GM19193 (cell line): Measurements from ENCODE around the gene SCRG1.

Source experiments
- POLR2A ChIP-seq: IDR thresholded peaks from 4 replicates; pipeline ENCODE4 v1.6.1; 2011; ENCODE audit not compliant: insufficient read depth, insufficient read length; ENCODE audit errors: extremely low read depth

SCRG1 gene

GRCh38 chr4:173398779-173399415 lies at the start of gene SCRG1:
Gene SCRG1, minus strand, starts transcription at chr4:173399116. Its CDS starts 7,702 bp downstream, at chr4:173391414.
- TF ChIP-seq POLR2A, result no peak

- TF ChIP-seq POLR2A, result no peak
Measured at GRCh38 chr4:173448103-173448502, 49.2 kb upstream of the SCRG1 start.

DNA sequence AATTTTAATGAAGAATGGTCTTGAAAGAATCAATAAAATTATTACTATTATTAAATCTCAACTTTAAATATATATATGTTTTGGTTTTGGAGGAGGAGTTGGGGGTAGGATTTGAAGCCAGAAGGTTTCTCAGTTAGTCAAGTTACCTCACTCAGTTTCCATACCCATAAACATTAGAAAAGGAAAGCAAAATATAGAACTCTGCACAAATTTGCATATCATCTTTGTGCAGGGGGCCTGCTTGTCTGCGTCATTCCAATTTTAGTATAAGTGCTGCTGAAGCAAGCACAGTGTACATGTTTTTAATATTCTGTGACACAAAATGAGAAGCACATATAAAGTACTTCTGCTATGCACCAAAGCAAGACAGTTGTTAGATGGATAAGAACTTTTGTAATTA lies 47.5 kb upstream of the SCRG1 start:
- TF ChIP-seq POLR2A, result no peak

GRCh38 chr4:173443121-173443520 lies 44.2 kb upstream of the SCRG1 start:
- TF ChIP-seq POLR2A, result no peak

DNA sequence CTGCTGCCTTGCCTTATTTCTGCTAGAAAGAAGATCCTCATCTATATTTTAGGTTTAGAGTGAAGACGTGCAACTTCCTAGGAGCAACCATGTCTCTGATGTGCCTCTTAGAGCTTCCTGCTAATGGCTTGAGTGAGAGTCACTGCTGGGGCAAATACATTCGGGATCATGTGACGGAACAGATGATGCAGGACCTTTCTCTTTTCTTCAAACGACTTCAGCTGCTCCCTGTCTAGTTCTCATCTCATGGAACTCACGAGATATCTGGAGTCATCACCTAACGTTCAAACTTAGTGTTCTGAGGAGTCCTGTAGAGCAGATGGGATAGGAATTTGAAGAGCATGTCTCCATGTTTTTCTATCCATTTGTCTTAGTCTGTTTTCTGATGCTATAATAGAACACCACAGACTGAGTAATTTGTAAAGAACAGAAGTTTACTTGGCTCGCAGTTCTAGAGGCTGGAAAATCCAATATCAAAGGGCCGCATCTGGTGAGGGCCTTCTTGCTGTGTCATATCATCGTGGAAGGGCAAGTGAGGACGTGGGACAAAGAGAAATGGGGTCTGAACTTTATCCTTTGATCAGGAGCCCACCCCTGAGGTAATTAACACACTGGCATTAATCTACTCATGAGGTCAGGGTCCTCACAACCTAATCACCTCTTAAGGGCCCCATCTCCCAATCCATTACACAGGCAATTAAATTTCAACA lies 43.5 kb upstream of the SCRG1 start:
- no peak for TF ChIP-seq POLR2A

DNA sequence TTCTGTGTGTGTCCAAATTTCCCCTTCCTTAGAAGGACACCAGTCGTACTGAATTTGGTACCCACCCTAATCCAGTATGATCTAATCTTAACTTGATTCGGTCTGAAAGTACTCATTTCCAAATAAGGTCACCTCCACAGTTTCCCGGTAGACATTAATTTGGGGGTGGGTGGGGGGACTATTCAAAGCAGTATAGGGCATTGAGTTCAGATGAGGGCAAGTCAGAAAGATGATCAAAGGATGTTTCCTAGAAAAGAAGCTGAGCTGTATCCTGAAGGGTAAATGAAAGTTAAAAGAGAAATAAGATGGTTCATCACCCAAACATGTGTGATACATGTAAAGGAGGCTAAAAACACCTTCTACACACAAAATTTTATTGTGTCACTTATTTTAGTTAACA lies 42.0 kb upstream of the SCRG1 start:
- no peak for TF ChIP-seq POLR2A

DNA sequence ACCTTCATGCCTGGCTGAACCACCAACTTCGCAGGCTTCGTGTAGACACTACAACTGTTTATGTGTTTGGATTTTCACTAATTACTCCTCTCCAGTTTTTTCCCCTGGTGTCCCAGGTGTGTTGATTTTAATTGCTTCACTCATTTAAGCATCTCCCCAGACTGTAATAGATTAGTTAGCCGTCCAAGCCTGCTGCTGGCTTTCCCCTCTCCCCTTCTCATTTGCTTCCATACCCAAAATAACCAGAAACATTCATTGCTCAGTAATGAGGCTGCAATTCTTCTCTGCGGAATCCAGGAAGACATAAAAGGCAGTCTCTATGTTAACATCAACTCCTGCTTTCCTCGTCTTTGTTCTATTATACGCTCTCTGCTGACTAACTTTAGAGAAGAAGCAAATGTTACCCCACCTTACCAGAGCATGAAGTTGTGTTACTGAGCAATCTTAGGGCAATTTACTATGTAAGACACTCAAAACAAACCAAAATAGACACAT lies 37.9 kb upstream of the SCRG1 start:
- TF ChIP-seq POLR2A, result no peak

GRCh38 chr4:173436149-173436579 lies 37.2 kb upstream of the SCRG1 start:
- TF ChIP-seq POLR2A, result no peak

GRCh38 chr4:173434231-173434630 lies 35.3 kb upstream of the SCRG1 start:
- TF ChIP-seq POLR2A, result no peak

GRCh38 chr4:173433447-173433846 lies 34.5 kb upstream of the SCRG1 start:
- no peak for TF ChIP-seq POLR2A

DNA sequence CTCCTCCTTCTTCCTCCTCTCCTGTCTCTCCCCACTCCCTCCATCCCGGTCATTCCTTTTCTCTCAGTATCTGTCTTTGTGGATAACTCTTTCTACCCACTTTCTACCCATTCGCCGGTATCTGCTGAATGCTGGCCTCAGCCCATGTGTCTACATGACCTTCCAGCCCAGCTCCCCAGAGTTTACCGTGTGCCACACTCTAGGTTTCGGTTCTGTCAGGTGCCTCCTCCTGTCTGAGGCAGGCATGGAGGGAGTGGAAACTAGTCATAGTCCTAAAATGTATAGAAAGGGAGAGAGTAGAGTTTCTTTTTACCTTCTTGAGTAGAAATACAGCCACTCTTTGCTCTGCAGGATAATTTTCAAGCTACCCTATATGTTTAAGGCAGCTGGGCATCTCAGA lies 33.5 kb upstream of the SCRG1 start:
- no peak for TF ChIP-seq POLR2A

DNA sequence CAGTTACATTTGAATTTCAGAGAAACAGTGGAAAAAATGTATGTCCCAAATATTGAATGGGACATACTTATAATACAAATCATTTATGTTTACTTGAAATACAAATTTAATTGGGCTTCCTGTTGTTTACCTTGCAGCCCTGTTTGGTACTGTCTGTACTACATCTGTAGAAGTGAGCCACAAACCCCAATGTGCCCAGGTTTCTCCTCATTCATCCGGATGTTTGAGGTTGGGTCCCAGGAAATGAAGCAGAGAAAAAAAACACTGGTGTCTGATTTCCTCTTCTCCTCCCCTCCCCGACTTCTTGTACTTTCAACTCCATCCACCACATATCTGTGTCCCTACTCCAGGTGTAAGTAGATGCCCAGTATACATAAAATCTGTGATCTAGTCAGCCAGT lies 27.1 kb upstream of the SCRG1 start:
- no peak for TF ChIP-seq POLR2A

GRCh38 chr4:173424899-173425805 lies 26.2 kb upstream of the SCRG1 start:
- no peak for TF ChIP-seq POLR2A

- TF ChIP-seq POLR2A, result no peak
Measured at GRCh38 chr4:173420801-173421200, 21.9 kb upstream of the SCRG1 start.

DNA sequence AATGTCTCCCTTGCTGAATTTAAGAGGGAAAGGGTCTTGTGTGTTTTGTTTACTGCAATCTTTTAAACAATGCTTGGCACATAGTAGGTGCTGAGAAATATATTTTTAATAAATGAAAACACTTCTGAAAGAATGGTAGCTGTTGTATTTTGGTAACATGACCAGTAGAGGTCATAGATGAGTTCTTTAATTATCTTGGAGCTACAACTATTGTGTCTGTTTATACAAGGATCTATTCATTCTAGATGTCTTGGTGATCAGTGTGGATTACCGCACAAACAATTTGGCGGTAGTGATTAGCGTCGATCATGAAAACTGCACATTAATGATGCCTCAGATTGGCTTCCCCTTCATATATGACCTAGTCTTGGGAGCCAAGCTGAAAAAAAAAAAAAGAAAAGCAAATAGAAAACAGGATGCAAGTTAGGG lies 21.4 kb upstream of the SCRG1 start:
- TF ChIP-seq POLR2A, result no peak

- TF ChIP-seq POLR2A, result no peak
Measured at GRCh38 chr4:173418639-173419038, 19.7 kb upstream of the SCRG1 start.

GRCh38 chr4:173417833-173418232 lies 18.9 kb upstream of the SCRG1 start:
- no peak for TF ChIP-seq POLR2A
